HUES48 (cell line): ENCODE results near the gene MCM3AP.
"Not testable (repeated sequence)": the region's sequence is repeated elsewhere in the genome, so short reads cannot be mapped to it uniquely, and the experiment has no call there.

Experiments
- H3K27ac ChIP-seq: one replicate; pipeline ENCODE4 v1.7.0; 2013; ENCODE audit warnings: low read depth, low read length, inconsistent platforms
- H3K27me3 ChIP-seq: 2 replicates; pipeline ENCODE4 v1.6.1; 2013; ENCODE audit warnings: mild to moderate bottlenecking, low read length; ENCODE audit not compliant: control insufficient read depth, insufficient read depth
- H3K36me3 ChIP-seq: 2 replicates; pipeline ENCODE4 v1.6.1; 2013; ENCODE audit warnings: low read length; ENCODE audit not compliant: control insufficient read depth, insufficient read depth
- H3K4me1 ChIP-seq: 2 replicates; pipeline ENCODE4 v1.6.1; 2013; ENCODE audit warnings: mild to moderate bottlenecking, low read length; ENCODE audit not compliant: control insufficient read depth, insufficient read depth
- H3K4me3 ChIP-seq: 2 replicates; pipeline ENCODE4 v1.5.1; 2013; ENCODE audit warnings: mild to moderate bottlenecking, low read depth, low read length
- H3K9ac ChIP-seq: 2 replicates; pipeline ENCODE4 v1.6.1; 2013; ENCODE audit warnings: mild to moderate bottlenecking, low read depth, low read length, moderate library complexity
- H3K9me3 ChIP-seq: 2 replicates; pipeline ENCODE4 v1.6.1; 2013; ENCODE audit warnings: low read length; ENCODE audit not compliant: control insufficient read depth, insufficient read depth

The MCM3AP gene

GRCh38 chr21:46241577-46241976 is 43.8 kb downstream of the MCM3AP start:
- H3K36me3 ChIP-seq: peaks cover 84% of the 10 kb centered on the region
- not testable (repeated sequence) for H3K4me3 ChIP-seq, H3K9me3 ChIP-seq, H3K27me3 ChIP-seq, H3K27ac ChIP-seq, H3K9ac ChIP-seq, H3K4me1 ChIP-seq

DNA sequence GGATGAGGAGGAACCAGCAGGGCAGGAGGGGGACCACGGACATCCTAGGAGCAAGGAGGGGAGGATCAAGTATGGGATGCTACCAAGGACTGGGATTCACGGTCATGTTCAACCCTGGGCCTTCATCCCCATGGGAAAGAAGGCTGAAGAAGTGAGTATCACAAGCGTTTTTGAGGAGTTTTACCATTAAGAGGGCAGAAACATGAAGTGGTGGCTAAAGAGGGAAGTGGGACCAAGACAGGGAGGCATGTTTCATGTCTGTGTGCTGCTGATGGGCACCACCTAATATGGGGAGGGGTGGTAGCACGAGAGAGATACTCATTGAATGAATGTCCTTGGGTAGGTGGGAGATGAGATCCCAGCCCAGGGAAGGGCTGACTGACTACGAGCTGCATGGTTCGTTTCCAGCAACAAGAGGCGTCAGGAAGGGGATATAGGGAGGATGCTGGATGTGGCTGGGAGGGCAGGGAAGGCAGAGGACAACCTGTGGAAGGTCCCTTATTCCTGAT is 45.5 kb downstream of the MCM3AP start:
- H3K9ac ChIP-seq: no peak overlapping the region
- H3K36me3 ChIP-seq: peaks cover 84% of the 10 kb centered on the region
- H3K27ac ChIP-seq: no peak overlapping the region
- no peaks in the 10 kb centered on the region for H3K4me1 ChIP-seq
- no peaks in the 10 kb centered on the region for H3K9me3 ChIP-seq
- H3K4me3 ChIP-seq: no peak overlapping the region
- H3K27me3 ChIP-seq: no peaks in the 10 kb centered on the region

DNA sequence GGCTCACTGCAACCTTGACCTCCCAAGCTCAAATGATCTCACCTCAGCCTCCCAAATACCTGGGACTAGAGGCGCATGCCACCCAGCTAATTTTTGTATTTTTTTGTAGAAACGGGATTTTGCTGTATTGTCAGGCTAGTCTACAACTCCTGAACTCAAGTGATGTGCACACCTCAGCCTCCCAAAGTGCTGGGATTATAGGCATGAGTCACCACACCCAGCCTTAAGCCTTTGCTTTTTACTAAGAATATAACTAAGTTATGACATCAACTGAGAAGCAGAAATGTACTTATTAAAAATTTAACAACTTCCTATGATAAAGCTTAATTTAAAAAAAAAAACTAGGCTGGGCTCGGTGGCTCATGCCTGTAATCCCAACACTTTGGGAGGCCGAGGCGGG is 47.9 kb downstream of the MCM3AP start:
- H3K27me3 ChIP-seq: no peaks in the 10 kb centered on the region
- H3K9ac ChIP-seq: no peak overlapping the region
- peaks cover 79% of the 10 kb centered on the region for H3K36me3 ChIP-seq
- no peak overlapping the region for H3K27ac ChIP-seq
- no peaks in the 10 kb centered on the region for H3K4me1 ChIP-seq
- H3K4me3 ChIP-seq: no peak overlapping the region
- H3K9me3 ChIP-seq: no peaks in the 10 kb centered on the region

GRCh38 chr21:46234436-46234950 is 50.9 kb downstream of the MCM3AP start:
- Histone ChIP-seq H3K9ac (no peak overlapping the region), H3K9me3 (peaks cover 18% of the 10 kb centered on the region; the same call in 1 of the 2 replicates), H3K4me3 (no peak overlapping the region), H3K4me1 (no peaks in the 10 kb centered on the region), H3K36me3 (peaks cover 74% of the 10 kb centered on the region), H3K27me3 (peaks cover 4% of the 10 kb centered on the region; the same call in 1 of the 2 replicates), H3K27ac (no peak overlapping the region)

DNA sequence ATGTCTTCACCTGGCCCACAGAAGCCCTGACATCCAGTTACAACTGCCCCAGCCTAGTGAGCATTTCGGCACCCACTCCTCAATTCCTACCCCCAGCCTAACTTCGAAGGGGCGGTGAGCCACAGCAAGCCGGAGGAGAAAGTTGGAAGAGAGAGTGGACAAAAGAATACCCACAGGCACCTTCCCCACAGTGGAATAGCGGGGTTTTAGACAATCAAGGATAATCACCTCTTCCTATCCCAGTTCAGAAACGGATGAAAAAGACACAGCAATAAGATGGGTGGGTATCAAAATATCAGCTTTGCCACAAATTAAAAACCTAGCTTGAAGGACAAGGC is 55.5 kb downstream of the MCM3AP start:
- Histone ChIP-seq H3K4me1 (peaks cover 13% of the 10 kb centered on the region; the same call in 1 of the 2 replicates), H3K36me3 (peaks cover 43% of the 10 kb centered on the region), H3K9me3 (peaks cover 24% of the 10 kb centered on the region), H3K4me3 (peak overlapping the region; percentile 70), H3K27me3 (peaks cover 4% of the 10 kb centered on the region; the same call in 1 of the 2 replicates), H3K9ac (no peak overlapping the region), H3K27ac (no peak overlapping the region)

DNA sequence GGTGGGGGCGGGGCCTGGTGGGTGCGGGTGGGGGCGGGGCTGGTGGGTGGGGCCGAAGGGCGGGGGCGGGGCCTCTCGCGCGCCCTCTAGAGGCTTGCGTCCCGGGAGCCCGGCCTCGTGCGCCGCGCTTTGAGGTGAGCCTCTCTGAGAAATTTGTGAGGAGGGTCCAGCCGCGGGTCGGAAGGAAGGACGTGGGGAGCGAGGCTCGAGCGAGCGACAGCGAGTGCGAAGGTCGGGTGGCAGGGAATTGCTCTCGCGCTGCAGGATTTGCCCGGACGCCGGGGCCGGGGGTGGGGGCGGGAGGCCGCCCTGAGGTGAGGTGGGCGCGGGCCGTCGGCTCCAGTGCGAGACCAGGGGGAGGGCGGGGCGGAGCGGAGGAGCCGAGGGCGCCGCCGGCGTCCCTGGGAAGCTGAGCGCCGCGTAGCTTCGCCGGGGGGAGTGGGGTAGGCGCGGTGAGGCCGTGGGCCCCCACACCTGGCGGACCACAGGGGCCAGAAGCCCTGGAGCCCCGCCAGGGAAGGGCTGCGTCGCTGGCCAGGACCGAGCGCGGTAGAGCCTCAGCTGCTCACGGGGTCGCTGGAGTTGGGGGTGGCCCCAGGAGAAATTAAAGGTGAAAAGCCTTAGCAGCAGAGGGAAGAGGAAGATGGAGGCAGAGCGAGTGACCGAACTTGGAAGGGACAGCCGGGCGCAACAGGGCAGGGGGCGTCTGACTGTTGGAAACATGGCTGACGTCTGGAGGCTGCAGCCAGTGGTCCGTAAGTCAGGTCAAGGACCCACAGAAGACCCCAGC is 56.1 kb downstream of the MCM3AP start:
- Histone ChIP-seq H3K36me3 (peaks cover 37% of the 10 kb centered on the region), H3K27ac (peak overlapping the region; percentile 79), H3K9ac (peak overlapping the region; percentile 58; the same call in 1 of the 2 replicates), H3K4me1 (peaks cover 13% of the 10 kb centered on the region; the same call in 1 of the 2 replicates), H3K4me3 (peak overlapping the region; percentile 70), H3K9me3 (peaks cover 24% of the 10 kb centered on the region), H3K27me3 (peaks cover 4% of the 10 kb centered on the region; the same call in 1 of the 2 replicates)

DNA sequence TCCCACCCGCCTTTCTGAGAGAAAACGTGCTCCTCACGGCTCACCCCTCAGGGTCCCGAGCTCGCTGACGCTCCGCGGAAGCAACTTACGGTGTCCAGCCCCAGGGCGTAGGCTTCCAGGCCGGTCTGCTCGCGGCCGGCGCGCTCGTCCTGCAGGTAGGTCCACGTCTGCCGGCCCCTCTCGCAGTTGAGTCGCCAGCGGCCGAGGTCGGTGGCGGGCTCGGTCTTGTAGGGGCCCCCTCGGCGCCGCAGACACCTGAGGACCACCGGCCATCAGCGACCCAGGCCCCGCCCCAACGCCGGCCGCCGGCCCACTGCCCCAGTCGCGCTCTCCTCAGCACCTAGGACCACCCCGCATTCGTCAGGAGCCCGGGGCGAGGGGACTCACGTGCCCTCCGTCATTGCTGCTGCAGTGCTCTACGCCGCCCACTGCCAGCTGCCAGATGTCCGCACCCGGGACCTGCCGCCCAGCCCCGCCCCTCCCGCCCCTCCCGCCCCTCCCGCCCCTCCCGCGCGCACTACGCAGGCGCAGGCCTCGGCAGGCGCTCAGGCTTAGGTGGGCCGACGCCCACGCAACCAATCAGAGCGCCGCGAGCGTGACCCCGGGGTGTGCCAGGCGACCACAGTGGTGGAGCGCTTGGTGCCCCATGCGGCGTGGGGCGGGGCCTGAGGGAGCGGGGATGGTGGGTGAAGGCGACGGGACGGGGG is 56.9 kb downstream of the MCM3AP start, which contains the start of gene LSS:
Gene LSS (minus strand): TSS at position 430 of the 707 bp plus-strand sequence. CDS start 29 bp downstream, at position 401.
- Histone ChIP-seq H3K4me1 (peaks cover 13% of the 10 kb centered on the region; the same call in 1 of the 2 replicates), H3K36me3 (peaks cover 29% of the 10 kb centered on the region), H3K9me3 (peaks cover 24% of the 10 kb centered on the region), H3K27me3 (peaks cover 4% of the 10 kb centered on the region; the same call in 1 of the 2 replicates), H3K4me3 (peak within 1 kb of the TSS; percentile 92), H3K9ac (peak within 1 kb of the TSS; percentile 63), H3K27ac (peak within 1 kb of the TSS; percentile 82)

DNA sequence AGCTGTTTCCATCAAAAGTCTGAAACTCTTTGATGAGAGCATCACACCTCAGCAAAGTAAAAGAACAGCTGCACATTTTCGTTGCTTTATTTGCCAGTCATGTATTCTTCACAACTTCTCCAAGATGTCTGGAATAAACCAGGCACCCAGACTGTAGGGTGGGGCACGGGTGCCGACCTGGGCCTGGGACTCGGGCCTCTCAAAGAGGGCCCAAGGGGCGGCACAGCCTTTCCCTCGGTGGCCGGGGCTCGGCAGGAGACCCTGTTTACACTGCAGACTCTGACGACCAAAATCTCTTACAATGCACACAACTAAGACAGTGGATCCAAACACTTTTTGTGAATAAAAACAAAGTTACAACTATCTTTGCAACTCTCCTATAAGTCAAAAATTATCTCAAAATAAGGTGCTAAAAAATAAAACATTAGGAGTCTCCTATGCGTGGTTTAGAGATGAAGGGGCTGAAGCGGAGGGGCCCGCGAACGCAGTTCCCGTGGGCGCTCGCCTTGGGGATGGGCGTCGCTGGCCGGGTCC is 57.5 kb downstream of the MCM3AP start:
- peaks cover 4% of the 10 kb centered on the region; the same call in 1 of the 2 replicates for H3K27me3 ChIP-seq
- H3K4me1 ChIP-seq: peaks cover 13% of the 10 kb centered on the region; the same call in 1 of the 2 replicates
- H3K4me3 ChIP-seq: peak overlapping the region; percentile 92
- H3K9me3 ChIP-seq: peaks cover 24% of the 10 kb centered on the region
- H3K9ac ChIP-seq: peak overlapping the region; percentile 63
- peaks cover 30% of the 10 kb centered on the region for H3K36me3 ChIP-seq
- H3K27ac ChIP-seq: peak overlapping the region; percentile 82

DNA sequence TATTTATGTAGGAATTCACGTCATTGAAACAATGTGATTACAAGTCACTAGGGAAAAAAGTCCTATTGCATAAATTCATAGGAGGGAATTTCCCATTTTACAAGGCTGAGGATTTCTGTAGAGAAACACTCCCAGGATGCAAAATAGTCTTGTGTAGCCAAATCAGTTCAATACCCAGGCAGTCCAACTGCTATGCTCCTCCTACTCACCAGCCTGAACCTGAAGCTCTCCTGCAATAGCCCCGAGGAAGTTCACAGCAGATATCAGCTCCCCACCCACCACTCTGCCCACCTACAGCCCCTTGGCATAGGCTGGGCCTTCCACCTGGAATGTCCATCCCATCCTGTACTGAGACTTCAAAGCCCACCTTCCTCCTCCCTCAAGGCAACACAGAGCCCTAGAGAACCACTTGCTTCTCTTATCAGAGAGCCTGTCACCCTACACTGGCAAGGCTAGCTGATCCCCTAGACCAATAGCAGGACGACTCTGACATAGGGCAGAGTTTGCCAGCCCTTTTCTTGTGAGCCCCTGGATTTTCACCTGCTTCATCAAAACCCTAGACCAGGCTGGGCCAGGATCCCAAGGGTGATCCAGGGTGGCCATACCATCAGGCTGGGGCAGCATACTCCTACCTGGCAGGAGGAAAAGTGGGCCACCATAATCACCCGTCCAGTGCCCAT is 58.4 kb downstream of the MCM3AP start:
- no peak overlapping the region for H3K27ac ChIP-seq
- peak overlapping the region; percentile 92 for H3K4me3 ChIP-seq
- no peak overlapping the region for H3K9ac ChIP-seq
- peaks cover 4% of the 10 kb centered on the region; the same call in 1 of the 2 replicates for H3K27me3 ChIP-seq
- H3K4me1 ChIP-seq: peaks cover 13% of the 10 kb centered on the region; the same call in 1 of the 2 replicates
- peaks cover 24% of the 10 kb centered on the region for H3K9me3 ChIP-seq
- peaks cover 33% of the 10 kb centered on the region for H3K36me3 ChIP-seq

DNA sequence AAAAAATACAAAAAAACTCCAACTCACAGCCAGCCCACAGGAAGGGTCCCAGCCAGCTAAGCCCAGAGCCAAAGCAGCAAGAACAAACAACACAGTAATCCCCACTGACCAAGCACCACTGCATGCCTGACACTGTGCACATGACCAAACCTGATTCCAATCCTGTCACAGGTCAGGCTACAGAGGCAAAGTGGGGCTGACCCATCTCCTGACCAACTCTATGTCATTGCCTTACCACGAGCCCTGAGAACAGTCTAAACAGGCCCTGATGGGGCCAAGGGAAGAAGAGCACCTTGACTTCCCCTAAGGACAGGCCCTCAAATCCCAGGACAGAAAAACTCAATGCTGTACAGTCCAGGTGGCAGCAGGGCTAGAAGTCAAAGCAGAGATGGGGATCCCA is 59.3 kb downstream of the MCM3AP start:
- peaks cover 33% of the 10 kb centered on the region for H3K36me3 ChIP-seq
- H3K9me3 ChIP-seq: peaks cover 16% of the 10 kb centered on the region
- H3K4me1 ChIP-seq: peaks cover 13% of the 10 kb centered on the region; the same call in 1 of the 2 replicates
- H3K9ac ChIP-seq: no peak overlapping the region
- no peak overlapping the region for H3K27ac ChIP-seq
- peaks cover 4% of the 10 kb centered on the region; the same call in 1 of the 2 replicates for H3K27me3 ChIP-seq
- H3K4me3 ChIP-seq: 0 out of 2 replicates have a peak overlapping the region, but pooled peaks have one; percentile 5
